Right forelimb (tissue), 1 donor: ENCODE results near the gene TMEM80.
"Not testable (repeated sequence)": the region's sequence is repeated elsewhere in the genome, so short reads cannot be mapped to it uniquely, and the experiment has no call there.

Experiments used
- DNase-seq: peaks from one replicate; pipeline ENCODE4 v3.0.0-alpha.2; 2018

Gene TMEM80

DNA sequence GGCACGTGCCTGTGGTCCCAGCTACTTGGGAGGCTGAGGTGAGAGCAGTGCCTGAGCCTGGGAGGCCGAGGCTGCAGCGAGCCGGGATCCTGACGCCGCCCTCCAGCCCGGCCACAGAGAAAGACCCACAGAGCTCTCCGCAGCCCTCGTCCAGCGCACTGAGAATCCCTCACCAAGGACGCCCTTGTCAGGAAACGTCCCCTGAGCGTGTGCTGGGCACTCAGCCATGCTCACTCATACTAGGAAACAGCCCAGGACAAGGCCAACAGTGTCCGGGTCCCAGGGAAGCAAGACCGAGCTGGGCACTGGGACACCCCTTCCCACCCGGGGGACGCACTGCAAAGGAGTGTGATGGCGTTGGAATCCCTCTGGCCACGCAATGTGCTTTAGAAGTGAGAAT, 15.1 kb upstream of the TMEM80 start:
- DNase-seq = no peak

DNA sequence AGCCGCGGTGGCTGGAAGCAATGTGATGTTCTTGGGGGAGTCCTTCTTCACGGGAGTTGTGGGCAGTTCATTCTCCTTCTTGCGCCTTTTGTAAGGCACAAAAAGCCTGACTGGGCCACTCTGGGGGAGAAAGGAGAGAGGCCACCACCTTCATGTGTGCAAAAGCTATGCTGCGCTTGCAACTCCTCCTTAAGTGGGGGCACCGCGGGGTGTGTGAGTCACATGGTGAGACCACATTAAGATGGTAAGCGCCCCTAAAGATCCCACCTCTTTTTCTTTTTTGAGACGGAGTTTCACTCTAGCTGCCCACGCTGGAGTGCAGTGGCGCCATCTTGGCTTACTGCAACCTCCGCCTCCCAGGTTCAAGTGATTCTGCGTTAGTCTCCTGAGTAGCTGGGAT, 14.6 kb upstream of the TMEM80 start:
- DNase-seq = no peak

DNA sequence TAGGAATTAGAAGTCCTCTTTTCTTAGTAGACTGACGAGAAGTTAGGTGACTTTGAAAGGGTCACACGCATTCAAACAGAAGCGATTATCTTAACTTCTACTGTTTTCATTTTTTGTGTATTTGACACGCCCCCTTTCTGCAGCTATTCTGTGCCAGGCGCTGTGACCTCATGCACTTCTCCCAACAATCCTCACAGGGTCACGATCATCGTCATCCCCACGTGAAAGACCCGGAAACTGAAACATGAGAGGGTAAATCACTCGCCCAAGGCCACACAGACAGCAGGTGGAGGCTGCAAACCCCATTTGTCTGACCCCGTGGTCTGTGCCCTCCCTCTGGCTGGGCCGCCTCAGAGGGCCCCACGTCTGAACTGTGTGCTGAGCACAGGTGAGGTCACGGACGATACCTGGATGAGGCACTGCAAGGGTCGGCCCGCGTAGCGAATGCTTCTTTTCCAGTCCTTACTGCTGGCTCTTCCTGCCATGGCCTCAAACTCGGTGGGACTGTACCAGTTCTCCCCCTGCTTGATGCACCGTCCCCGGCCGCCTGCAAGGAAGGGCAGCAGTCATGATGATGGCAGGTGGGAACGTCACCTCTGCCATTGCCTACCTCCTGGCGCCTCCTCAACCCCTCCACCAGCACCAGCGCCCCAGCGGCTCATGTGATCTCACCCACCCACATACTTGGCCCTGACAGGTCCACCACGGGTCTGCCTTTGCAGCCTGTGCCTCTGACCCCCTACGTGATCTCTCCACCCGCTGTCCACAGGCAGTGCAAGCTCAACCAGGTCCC, 9.0 kb upstream of the TMEM80 start:
- DNase-seq = no peak

DNA sequence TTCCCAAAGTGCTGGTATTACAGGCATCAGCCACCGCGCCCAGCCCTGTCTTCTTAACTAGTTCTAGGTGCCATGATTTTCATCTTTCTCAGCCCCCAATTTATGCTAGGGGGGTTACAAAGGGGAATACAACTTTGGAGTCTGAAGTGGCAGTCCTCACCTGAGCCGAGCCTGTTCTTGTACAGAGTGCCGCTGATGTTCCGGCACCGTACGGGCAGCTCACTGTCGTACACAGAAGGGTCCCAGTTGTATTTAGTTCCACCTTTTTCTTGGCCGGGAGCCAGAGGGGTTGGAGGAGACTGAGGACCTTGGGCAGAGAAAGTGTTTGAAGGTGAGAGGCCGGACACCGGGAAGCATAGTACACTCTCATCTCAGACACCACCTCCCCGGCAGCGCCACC, 7.9 kb upstream of the TMEM80 start:
- DNase-seq = no peak

DNA sequence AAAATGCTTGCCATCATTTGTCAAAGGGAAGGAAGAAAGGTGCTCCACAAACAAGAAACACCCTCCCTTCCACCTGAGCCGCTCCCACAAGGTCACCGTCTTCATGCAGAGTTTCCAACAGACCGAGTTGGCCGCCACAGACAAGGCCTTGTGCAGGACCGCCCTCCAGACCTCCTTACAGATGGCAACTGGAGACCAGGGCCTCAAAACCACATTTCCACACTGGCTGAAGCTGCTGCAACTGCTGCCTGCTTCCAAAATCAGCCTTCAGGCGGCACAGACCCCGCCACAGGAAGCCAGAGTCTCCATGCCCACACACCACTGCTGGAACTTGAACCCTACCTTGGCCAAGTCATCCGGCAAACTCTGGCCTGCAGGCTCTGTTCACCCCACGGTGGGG, 6.9 kb upstream of the TMEM80 start:
- no peak for DNase-seq

DNA sequence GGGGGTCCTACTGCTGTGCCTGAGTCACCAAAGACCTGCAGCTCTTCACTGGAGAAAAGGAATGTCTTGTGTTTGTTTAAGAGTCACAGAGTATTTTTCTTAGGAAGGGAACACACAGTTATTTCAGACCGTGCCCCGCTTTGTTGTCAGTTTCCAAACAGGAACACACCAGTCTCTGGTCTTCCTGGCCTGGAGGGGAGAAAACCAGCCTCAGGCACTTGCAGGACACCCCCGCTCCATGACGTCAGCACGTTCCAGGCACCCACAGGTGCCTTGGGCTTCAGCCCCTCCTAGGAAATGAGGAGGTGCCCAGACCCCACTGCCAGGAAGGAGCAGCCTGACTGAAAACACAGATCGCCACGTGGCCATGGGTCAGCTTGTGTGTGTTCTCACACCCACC, 6.0 kb upstream of the TMEM80 start:
- DNase-seq = no peak

DNA sequence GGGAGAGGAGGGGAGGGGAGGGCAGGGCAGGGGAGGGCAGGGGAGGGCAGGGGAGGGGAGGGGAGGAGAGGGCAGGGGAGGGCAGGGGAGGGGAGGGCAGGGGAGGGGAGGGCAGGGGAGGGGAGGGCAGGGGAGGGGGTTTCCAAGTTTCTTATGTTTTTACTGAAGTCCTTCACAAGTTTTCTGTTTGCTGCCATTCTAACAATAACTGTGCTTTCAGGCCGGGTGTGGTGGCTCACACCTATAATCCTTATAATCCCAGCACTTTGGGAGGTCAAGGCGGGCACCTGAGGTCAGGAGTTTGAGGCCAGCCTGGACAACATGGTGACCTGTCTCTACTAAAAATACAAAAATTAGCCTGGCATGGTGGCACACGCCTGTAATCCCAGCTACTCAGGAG, 5.4 kb upstream of the TMEM80 start:
- not testable (repeated sequence) for DNase-seq

DNA sequence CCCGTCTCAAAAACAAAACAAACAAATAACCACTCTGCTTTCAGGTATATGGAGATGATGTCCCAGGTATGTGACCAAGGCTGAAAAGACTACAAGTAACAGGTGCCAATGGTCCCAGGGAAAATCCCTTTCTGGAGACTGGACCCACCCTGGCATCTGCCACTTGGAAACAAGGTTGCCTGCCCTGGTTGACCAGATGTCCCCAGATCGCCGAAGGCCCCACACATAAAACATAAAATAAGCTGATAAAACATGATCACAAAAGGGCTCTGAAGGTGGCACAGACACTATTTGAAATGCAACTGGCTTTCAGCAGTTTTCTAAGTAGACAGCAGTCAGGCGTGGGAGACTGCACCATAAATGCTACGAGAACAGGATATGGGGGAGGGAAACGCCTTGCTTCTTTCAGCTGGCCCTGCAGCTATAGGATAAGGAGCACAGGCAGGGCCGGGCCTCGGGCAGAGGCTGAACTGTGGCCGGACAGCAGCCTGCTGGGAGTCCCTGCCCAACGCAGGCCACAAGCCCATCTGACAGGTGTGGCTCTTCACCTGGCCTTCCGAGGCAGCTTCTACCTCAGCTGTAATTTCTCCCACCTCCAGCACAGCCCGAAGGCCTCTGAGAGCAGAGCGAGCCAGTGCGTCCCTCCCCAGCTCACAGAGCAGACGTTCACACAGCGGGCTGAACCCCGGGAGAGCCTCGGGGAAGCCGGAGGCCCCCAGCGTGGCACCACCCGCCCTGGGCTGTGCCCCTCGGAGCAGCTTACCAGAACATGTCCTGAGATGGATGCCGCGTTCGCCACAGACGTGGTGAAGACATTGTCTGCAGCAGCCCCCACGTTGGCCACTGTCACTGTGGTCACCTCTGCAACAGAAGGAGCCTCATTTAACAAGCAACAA, 4.6 kb upstream of the TMEM80 start:
- no peak for DNase-seq

DNA sequence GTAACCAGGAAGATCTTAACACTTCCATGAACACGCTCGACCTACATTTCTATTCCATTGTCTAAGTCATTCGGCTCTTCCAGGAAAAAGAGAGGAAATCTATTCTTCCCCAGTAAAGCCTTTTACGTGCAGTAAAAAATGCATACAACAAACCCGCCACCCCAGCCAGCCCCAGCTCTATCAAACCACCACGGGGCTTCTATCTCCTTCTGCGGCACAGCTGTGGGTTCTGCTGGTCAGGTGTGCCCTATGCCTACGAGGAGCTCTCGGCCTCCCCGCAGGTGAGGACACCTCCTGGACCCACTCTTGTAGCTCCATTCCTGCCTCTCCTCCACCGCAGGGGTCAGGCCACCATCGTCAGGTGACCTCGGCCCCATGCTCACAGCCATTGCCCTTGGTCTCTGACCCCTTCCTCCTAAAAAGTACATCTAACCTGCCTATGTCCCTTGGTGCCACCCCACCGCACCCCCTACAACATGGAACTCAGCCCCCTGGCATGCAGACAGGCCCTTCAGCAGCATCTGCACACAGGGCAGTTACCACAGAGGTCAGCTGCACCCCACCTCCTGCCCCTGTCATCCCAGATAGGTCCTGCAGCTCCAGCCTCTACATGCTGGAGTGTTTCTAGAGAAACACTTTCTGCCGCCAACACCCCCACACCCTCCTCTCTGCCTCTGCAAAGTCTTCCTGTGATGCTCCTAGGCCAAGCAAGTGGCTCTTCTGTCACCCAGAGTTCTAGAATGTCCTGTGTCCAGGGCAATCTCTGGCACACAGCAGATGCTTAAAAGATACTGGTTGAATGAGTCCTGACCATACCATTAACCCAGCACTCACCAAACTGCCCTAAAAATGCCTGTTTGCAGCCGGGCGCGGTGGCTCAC, 3.7 kb upstream of the TMEM80 start:
- DNase-seq = no peak

DNA sequence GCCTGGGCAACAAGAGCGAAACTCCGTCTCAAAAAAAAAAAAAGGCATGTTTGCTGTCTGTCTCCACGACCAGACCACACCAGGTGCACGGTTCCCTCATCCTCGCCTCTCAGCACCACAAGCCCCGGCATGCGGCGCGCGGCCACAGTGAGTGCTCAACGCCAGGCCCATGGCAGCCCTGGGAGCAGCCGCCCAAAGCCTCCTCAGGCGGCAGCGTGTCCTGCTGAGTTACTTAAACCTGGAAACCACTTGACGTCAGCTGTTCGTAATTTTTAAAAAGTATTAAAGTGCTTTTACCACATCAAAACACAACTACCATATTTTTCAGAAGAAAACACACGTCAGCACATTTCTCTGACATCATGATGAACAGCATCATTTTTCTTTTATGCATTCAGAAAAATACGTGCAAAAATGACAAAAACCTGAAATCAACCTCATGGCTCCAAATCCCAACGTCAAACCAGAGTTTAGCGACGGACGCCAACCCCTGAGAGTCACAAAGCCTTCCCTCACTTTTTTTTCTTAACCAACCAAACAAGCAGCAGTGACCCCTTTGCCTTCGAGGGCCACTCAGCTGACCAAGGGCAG, 2.7 kb upstream of the TMEM80 start:
- no peak for DNase-seq

DNA sequence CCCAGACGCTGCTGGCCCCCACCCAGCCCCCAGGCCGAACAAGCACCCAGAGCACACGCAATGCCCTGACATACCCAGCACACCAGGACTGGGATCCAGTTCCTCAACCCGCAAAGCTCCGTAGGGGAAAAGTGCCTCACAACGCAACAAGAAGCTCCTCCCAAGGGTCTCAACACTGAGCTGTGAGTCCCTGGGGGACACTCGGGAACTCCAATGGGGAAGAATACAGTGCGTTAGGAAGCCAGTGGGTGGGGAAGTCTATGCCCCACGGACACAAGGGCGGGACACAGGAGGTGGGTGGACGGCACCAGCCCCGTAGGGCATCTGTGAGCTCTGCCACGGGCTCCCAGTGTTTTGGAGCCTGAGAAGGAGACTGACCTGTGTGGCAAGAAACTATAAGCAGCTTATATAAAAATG, 2.2 kb upstream of the TMEM80 start:
- DNase-seq = no peak

DNA sequence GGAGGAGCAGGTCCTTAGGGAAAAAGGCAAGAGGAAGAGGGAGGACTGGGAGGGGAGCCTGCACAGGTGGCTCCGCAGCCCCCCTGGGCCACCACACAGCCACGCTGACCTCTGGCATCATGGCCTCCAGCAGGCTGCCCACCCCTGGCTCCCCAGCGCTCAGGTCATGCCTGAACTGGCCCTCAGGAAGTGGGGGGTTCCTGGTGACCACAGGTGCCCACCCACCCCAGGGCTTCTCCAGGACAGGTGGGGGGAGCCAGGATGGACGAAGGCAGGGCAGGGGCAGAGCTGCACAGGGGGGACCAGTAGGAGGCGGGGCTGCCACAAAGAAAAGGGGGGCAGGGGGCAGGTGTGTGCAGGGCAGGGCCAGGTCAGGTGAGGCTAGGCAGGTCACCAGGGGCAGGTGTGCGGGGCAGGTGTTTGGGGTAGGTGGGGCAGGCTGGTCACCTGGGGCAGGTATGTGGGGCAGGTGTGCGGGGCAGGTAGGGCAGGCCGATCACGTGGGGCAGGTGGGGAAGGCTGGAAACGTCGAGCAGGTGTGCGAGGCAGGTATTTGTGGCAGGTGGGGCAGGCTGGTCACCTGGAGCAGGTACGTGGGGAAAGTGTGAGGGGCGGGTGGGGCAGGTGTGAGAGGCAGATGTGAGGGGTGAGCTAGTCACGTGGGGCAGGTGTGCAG, 1.6 kb upstream of the TMEM80 start:
- DNase-seq = no peak

DNA sequence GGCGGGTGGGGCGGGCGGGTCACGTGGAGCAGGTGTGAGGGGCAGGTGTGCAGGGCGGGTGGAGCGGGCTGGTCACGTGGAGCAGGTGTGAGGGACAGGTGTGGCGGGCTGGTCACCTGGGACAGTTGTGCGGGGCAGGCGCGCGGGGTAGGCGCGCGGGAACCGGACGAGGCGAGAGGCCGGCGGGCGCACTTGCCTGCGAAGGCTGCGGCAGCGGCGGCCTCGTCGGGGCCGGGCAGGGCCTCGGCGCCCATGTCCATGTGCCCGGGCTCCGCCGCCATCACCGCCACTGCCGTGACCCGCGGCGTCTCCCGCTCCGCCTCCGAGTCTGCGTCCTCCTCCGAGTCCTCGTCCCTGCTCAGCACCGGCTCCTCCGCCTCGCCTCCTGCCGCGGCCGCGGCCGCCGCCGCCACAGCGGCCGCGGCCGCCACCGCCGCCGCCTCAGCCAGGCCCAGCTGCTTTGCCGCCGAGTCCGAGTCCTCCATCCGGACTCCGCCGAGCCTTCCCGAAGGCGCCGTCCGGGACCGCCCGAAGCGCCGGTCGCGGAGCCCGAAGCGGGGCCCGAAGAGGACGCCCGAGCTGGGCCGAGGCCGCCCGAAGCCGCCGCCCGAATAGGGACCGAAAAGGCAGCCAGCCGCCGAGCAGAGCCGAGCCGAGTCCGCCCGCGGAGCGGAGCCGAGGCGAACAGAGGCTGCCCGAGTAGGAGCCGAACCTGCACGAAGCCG, 891 bp upstream of the TMEM80 start, which contains the start of gene DEAF1:
Gene DEAF1 (minus strand): TSS at position 660 of the 725 bp plus-strand sequence. CDS start 175 bp downstream, at position 485.
- peak; percentile 99 for DNase-seq

DNA sequence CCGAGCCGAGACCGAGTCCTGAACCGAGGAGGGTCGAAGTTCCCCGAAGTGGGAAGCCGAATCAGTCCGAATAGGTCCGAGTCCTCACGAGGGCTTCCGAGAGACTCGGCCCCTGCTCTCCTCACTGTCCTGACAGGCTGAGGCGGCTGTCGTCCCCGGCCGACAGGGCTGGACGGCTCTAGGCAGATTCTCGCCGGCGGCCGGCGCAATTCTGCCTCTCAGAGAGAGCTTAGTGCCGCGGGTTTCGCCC, 403 bp upstream of the TMEM80 start:
- no peak for DNase-seq

DNA sequence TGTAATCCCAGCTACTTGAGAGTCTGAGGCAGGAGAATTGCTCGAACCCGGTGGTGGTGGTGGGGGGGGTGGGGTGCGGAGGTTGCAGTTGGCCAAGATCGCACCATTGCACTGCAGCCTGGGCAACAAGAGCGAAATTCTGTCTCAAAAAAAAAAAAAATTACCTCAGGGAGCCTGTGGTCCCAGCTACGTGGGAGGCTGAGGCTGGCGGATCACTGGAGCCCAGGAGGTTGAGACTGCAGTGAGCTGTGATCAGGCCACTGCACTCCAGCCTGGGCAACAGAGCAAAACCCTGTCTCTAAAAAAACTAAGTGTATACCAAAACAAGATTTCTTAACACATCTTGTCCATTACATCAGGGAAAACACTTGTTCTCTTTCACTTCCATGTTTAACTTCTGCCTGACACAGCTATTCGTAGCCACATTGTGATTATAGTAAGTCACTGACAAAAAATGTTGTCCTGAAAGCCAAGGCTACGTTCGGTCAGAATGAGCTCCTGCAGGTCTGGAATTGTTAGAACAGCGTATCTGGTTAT, 1.4 kb downstream of the TMEM80 start:
- no peak for DNase-seq

DNA sequence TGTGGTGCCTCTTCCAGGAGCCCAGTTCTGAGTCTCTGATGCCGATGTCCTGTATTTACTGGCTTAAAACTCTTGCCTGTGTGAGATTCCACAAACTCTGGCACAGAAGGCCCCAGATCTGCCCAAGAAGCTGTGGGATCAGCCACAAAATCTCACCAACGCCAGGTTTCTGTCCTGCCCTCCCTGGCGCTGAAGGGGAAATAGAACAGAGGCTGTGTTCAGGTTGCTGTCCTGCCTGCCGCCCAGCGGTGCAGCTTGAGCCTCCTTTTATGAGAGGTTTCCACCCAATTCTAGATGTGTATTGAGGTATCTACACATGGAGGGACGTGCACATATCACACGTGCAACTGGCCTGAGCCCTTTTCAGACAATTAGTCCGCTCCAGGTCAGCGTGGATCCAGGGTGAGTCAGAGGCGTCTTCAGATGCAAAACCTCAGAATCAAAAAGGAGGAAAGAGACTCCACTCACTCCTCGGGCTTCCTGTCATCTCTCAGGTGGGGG, 2.2 kb downstream of the TMEM80 start:
- no peak for DNase-seq

DNA sequence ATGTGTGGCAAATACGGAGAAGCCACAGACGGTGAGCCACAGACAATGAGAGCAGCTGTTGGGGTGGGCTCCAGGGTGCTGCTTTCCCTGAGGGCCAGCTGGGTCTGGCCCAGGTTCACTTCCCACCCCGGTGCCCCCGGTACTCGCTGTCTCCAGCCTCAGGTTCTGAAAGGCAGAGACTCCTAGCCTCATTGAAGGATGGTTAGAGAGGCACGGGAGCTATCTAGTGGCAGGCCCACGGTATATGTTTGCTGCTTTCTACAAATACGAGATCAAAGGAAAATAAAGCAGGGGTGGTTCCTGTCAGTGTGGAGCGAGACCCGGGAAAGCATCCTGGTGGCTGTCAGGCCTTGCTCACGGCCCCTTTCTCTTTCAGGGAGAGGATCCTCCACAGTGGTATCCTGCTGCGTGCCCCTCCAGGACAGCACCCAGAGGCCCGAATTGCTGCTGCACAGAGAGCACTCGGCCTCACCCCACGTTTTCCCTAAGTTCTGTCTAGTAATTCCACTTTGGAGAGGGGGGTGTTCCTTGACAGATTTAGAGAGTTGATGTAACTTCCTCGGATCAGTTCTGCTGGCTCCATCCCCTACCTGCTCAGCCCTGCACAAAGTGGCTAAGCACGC, 3.0 kb downstream of the TMEM80 start:
- DNase-seq = no peak

DNA sequence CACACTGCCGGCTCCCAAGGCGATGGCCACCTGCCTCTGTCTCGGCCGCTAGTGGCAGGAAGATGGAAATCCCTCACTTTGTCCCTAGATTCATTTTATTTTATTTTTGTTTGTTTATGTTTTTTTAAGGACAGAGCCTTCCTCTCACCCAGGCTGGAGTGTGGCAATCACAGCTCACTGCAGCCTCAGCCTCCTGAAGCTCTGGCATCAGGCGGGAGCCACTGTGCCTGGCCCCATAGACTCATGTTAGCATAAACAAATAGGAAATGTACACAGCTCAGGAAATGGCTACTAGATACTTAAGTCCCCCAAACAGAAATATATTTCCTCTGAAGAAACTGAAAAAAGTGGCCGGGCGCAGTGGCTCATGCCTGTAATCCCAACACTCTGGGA, 3.5 kb downstream of the TMEM80 start:
- DNase-seq = no peak

DNA sequence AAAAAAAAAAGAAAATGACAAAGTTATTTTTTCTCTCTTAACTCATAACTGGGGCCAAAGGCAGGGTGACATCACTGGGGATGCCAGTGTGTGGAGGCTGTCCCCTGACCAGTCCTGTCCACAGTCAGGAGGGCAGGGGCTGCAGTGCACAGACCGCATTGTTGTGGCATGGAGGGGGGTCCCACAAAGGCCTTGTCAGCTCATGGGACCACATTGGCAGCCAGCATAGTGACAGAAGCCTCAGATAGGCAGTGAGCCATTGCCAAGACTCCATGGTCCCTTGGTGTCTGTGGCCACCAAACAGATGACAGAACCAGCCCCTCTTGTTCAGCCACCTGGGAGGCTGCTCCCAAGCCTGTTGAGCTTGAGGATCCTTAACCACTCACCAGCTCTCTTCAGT, 4.1 kb downstream of the TMEM80 start:
- no peak for DNase-seq

DNA sequence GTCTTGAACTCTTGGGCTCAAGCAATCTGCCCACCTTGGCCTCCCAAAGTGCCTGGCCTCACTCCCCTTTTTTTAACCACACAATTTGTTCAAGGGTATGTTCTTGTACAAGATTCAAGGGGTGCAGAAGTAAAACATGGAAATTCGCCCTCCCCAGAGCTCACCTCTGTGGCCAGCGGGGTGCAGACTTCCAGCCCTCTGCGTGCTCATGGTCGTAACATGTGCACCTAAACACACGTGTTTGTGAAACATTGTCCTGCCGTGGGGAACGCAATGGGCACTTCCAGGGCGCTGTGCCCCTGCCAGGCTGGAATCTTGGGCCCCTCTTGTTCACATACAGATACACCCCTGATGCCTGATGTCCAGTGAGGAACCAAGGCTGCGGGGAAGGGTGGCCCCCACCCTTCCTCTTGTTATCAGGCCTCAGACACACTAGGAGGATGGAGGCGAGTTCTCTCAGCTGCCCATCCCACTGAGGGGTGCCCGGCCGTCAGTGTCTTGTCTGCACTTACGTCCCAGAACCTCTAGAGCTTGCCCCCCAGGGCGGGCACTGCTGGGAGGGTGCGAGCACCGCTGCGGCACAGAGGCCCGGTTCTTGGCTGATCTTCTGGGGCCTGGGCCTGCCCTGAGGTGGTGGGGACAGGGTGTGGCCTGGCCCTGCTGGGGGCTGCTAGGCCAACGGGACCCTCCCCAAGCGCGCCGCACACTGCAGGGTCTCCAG, 6.3 kb downstream of the TMEM80 start:
- DNase-seq = no peak
